ENCODE measurements around the gene CHI3L1.

CHI3L1 gene

DNA sequence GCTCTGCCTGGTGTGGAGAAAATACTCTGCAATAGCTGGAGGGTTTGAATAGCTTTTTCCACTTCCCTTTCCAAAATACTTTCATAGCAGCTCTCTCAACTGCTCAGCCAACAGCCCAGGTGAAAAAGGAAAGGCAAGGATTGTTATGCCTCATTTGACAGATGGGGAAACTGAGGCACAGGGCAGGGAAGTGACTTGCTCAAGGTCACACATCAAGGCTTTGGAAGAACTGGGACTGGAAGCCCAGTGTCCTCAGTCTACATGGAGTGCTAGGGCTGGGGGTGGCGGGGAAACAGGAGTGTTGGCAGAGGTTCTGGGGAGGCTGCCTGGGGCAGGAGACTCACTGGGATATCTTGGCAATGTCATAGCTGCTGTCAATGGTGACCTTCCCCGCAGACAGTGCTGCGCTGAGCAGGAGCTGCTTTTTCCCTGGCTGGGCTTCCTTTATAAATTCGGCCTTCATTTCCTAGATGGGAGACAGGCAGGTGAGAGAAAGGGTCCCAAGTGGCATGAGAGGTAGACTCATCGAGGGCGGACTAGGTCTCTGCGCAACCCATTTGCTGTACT is 4.0 kb downstream of the CHI3L1 start:
- FAIRE-seq (no peak), DNase-seq (ENCODE audit: insufficient read length, low spot score) (no peak)

GRCh38 chr1:203181586-203182386 is 4.7 kb downstream of the CHI3L1 start:
- DNase-seq (ENCODE audit: insufficient read length, low spot score), result no peak
- no peak for FAIRE-seq

- FAIRE-seq (no peak), DNase-seq (ENCODE audit: insufficient read length, low spot score) (no peak)
These were observed 5.7 kb downstream of the CHI3L1 start for GRCh38 chr1:203180611-203181330.

GRCh38 chr1:203179667-203180005 is 6.9 kb downstream of the CHI3L1 start:
- DNase-seq (ENCODE audit: insufficient read length, low spot score) (no peak), FAIRE-seq (no peak)

GRCh38 chr1:203178821-203179666 is 7.5 kb downstream of the CHI3L1 start:
- FAIRE-seq (no peak), DNase-seq (ENCODE audit: insufficient read length, low spot score) (no peak)

- DNase-seq (ENCODE audit: insufficient read length, low spot score), result no peak
- no peak for FAIRE-seq
These were observed 8.4 kb downstream of the CHI3L1 start for GRCh38 chr1:203178083-203178482.

GRCh38 chr1:203177470-203178039 is 8.9 kb downstream of the CHI3L1 start:
- no peak for FAIRE-seq
- DNase-seq (ENCODE audit: insufficient read length, low spot score), result no peak

GRCh38 chr1:203177036-203177405 is 9.5 kb downstream of the CHI3L1 start:
- FAIRE-seq, result no peak
- DNase-seq (ENCODE audit: insufficient read length, low spot score), result no peak

GRCh38 chr1:203176273-203177035 is 10.1 kb downstream of the CHI3L1 start:
- DNase-seq (ENCODE audit: insufficient read length, low spot score) (no peak), FAIRE-seq (no peak)

DNA sequence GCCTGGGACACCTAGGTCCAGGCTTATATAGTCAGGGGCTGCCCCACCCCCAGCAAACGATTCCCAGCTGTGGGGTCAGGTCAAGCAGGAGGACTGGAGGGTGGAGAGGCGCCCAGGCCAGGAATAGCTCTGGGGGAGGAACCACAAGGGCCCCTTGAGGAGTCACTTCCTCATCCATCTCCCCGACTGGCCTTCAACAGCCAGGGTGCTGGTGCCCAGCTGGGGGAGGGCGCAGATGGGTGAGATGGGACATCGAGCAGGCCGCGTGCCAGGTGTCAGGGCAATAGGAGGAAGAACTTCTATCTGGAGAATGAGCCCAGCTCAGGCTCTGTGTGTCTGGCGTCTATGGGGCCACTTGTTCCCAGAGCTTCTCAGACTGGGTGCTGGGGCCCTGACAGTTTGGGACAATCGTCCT is 10.7 kb downstream of the CHI3L1 start:
- DNase-seq (ENCODE audit: insufficient read length, low spot score) (no peak), FAIRE-seq (no peak)

- DNase-seq (ENCODE audit: insufficient read length, low spot score), result no peak
- no peak for FAIRE-seq
These were observed 11.2 kb downstream of the CHI3L1 start, which contains the start of gene MYBPH for GRCh38 chr1:203175237-203175826. MYBPH (minus strand) TSS chr1:203175826; CDS start chr1:203175755, 71 bp downstream.

DNA sequence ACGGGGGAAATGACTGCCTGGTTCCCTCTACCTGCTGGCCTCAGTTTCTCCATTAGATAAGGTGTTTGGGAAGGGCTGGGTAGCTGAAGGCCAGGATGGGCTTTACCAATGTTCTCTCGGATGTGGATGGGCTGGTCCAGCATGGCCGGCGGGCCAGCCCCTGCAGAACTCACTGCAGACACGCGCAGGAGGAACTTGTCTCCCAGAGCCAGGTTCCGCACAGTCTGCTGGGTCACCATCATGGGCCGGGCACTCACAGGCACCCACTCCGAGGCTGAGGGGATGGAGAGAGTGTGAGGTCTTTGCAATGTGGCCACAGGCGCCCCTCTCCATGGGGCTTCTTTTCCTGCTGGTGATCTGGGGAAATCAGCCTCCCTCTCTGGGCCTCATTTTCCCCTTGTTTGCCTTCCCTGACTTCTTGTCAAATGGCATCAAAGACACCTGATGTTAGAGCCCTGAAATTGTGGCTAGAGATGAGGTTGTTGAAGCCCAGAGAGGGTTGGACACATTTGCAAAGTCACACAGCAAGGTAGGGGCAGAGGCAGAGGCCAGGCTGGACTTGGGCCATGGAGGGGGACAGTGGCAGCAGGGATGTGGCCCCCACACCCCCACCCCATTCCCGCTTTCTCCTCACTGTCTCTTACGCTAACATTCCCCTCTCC is 12.0 kb downstream of the CHI3L1 start:
- no peak for DNase-seq (ENCODE audit: insufficient read length, low spot score)
- no peak for FAIRE-seq

GRCh38 chr1:203173566-203173965 is 12.9 kb downstream of the CHI3L1 start:
- FAIRE-seq, result peak; percentile 79
- peak; percentile 83 for DNase-seq (ENCODE audit: insufficient read length, low spot score)

GRCh38 chr1:203173011-203173555 is 13.4 kb downstream of the CHI3L1 start:
- DNase-seq (ENCODE audit: insufficient read length, low spot score), result no peak
- no peak for FAIRE-seq

DNA sequence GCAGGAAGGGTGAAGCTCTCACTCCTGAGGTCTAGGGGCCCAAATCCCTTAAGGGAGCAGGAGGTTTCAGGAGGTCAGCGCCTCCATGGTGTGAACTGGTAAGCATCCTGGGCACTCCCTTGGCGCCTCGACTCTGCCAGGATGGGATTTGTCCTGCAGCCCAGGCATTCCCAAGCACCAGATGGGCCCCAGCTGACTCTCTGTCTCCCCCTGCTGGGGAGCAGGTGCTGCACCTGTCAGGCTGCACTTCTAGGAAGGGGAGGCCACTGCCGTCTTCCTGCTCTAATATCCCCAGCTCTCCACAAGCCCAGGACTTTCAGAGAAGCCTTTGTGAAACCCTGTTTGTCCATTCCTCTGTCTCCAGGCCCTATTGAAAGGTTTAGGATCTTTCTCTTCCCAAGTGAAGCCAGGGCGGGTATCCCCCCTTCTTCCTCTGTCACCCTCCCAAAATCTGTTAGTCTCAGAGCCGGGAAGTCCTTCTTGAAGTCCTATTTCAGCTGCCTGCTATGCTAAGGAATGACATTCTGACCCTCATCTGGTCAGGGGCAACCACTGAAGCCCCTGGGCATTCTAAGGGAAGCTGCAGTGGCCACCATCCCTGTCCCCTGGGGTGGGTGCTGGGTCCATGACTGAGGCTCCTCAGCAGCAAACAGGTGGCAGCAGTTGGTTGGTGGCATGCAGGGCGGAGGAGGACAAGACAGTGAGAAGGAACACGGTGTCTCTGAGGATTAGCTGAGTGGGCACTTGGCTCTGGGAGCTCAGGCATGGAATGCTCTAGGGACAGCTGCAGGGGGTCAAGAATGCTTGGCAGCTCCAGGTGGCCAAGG is 14.1 kb downstream of the CHI3L1 start:
- FAIRE-seq, result no peak

GRCh38 chr1:203171341-203172183 is 14.9 kb downstream of the CHI3L1 start:
- no peak for FAIRE-seq
- no peak for DNase-seq (ENCODE audit: insufficient read length, low spot score)

More for the DNA sequence above, 14.1 kb downstream of the CHI3L1 start:
- DNase-seq (ENCODE audit: insufficient read length, low spot score), result peak; percentile 79

All from GM19239 (cell line).